ENCODE results near the gene DNAJB1. TPM values are rescaled to one million over a fixed set of nuclear protein-coding genes. Genes with fewer than 3 reads are reported as not detected.
"Not testable (repeated sequence)": the region's sequence is repeated elsewhere in the genome, so short reads cannot be mapped to it uniquely, and the experiment has no call there.

DNAJB1 gene
- total RNA-seq, 1 experiment from 2014 or later = 149 TPM

GRCh38 chr19:14542711-14543328 lies 24.6 kb upstream of the DNAJB1 start:
- ChIA-PET CTCF (interaction anchor here (0.7 kb wide), 1 partner anchor 11 kb away, joined by 5 read pairs; no protein-coding TSS in a partner anchor), POLR2A (no interaction called here)
- intact Hi-C loops (cut with micrococcal nuclease; ENCODE audit: unreplicated experiment) = no loop called here
- no peak overlapping the region for H3K27ac ChIP-seq (ENCODE audit: low read length)
- H3K27me3 ChIP-seq (ENCODE audit: control insufficient read depth, insufficient read depth, low read length) = no peaks in the 10 kb centered on the region
- TF ChIP-seq REST (IDR thresholded peaks at IDR 0.05; ENCODE audit: insufficient read depth in 1 of 2, low read depth in 2 of 2, low read length in 1 of 2) = no peak
- TF ChIP-seq TCF7L2 (IDR thresholded peaks at IDR 0.05; ENCODE audit: low read depth, low read length) = no peak
- no peak for TF ChIP-seq CTCF (IDR thresholded peaks at IDR 0.05)
- TF ChIP-seq POLR2AphosphoS5 (IDR thresholded peaks at IDR 0.05; ENCODE audit: low read depth, low read length) = no peak
- no peak for TF ChIP-seq SIN3A (IDR thresholded peaks at IDR 0.05; ENCODE audit: borderline replicate concordance, insufficient read depth, low read depth, low read length)
- no peak overlapping the region for H3K4me3 ChIP-seq (ENCODE audit: low read depth in 2 of 2, low read length in 2 of 2)
- no peaks in the 10 kb centered on the region for H3K36me3 ChIP-seq (ENCODE audit: control insufficient read depth, insufficient read depth, low read length)
- in situ Hi-C loops (cut with HindIII; ENCODE audit: low pct_unique_long_range_greater_than_20kb, low sequenced_read_pairs) = no loop called here
- no peak for DNase-seq (ENCODE audit: low read depth, low spot score)
- ATAC-seq = no peak
- peaks cover 4% of the 10 kb centered on the region; the same call in 1 of the 2 replicates for H3K4me1 ChIP-seq (ENCODE audit: control insufficient read depth, insufficient read depth, low read length)
- no TSS peak for BruUV-seq (replicated peaks)
- no peaks in the 10 kb centered on the region for H3K9me3 ChIP-seq (ENCODE audit: control insufficient read depth, insufficient read depth, low read depth, low read length)

- CTCF ChIA-PET = interaction anchor here (0.7 kb wide), 1 partner anchor 12 kb away, joined by 5 read pairs; no protein-coding TSS in a partner anchor
- BruUV-seq (replicated peaks); H3K36me3 ChIP-seq (ENCODE audit: control insufficient read depth, insufficient read depth, low read length); H3K27ac ChIP-seq (ENCODE audit: low read length); H3K27me3 ChIP-seq (ENCODE audit: control insufficient read depth, insufficient read depth, low read length); in situ Hi-C loops (cut with HindIII; ENCODE audit: low pct_unique_long_range_greater_than_20kb, low sequenced_read_pairs); ATAC-seq; H3K4me1 ChIP-seq (ENCODE audit: control insufficient read depth, insufficient read depth, low read length); POLR2A ChIA-PET; intact Hi-C loops (cut with micrococcal nuclease; ENCODE audit: unreplicated experiment); H3K4me3 ChIP-seq (ENCODE audit: low read depth in 2 of 2, low read length in 2 of 2); DNase-seq (ENCODE audit: low read depth, low spot score); H3K9me3 ChIP-seq (ENCODE audit: control insufficient read depth, insufficient read depth, low read depth, low read length): not testable (repeated sequence)
These were observed 23.8 kb upstream of the DNAJB1 start for GRCh38 chr19:14541979-14542378.

DNA sequence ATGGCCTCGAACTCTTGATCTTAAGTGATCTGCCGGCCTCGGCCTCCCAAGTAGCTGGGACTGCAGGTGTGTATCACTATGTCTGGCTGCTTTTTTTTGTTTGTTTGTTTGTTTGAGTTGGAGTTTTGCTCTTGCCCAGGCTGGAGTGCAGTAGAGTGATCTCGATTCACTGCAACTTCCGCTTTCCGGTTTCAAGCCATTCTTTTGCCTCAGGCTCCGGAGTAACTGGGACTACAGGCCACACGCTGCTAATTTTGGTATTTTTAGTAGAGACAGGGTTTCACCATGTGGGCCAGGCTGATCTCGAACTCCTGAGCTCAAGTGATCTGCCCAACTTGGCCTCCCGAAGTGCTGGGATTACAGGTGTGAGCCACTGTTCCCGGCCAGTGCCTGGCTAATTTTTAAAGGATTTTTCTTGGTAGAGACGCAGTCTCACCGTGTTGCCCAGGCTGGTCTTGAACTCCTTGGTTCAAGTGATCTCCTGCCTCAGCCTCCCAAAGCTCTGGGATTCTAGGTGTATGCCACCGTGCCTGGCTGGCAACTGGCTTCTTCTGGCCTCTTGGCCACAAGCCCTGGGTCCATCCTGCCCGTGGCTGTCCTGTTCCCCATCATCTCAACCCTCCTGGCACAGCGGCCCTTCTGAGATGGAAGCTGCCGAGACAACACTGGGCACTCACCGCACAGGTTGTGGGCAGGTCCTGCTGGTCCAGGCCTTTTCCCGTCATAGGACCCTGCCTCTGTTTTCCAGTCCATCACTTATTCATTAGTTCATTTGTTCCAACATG lies 22.7 kb upstream of the DNAJB1 start:
- in situ Hi-C loops (cut with HindIII; ENCODE audit: low pct_unique_long_range_greater_than_20kb, low sequenced_read_pairs) (no loop called here), intact Hi-C loops (cut with micrococcal nuclease; ENCODE audit: unreplicated experiment) (no loop called here)
- Histone ChIP-seq H3K9me3 (ENCODE audit: control insufficient read depth, insufficient read depth, low read depth, low read length) (no peaks in the 10 kb centered on the region), H3K4me1 (ENCODE audit: control insufficient read depth, insufficient read depth, low read length) (peaks cover 8% of the 10 kb centered on the region), H3K27ac (ENCODE audit: low read length) (no peak overlapping the region), H3K27me3 (ENCODE audit: control insufficient read depth, insufficient read depth, low read length) (no peaks in the 10 kb centered on the region), H3K4me3 (ENCODE audit: low read depth in 2 of 2, low read length in 2 of 2) (no peak overlapping the region), H3K36me3 (ENCODE audit: control insufficient read depth, insufficient read depth, low read length) (no peaks in the 10 kb centered on the region)
- ChIA-PET POLR2A (no interaction called here), CTCF (interaction anchor here (0.5 kb wide), 1 partner anchor 406 kb away, joined by 3 read pairs; no protein-coding TSS in a partner anchor)
- no peak for DNase-seq (ENCODE audit: low read depth, low spot score)
- TF ChIP-seq CTCF (IDR thresholded peaks at IDR 0.05) (no peak), TCF7L2 (IDR thresholded peaks at IDR 0.05; ENCODE audit: low read depth, low read length) (no peak), POLR2AphosphoS5 (IDR thresholded peaks at IDR 0.05; ENCODE audit: low read depth, low read length) (no peak), REST (IDR thresholded peaks at IDR 0.05; ENCODE audit: insufficient read depth in 1 of 2, low read depth in 2 of 2, low read length in 1 of 2) (no peak), SIN3A (IDR thresholded peaks at IDR 0.05; ENCODE audit: borderline replicate concordance, insufficient read depth, low read depth, low read length) (no peak)
- ATAC-seq = no peak
- BruUV-seq (replicated peaks) = no TSS peak

Measured in Panc1 (cell line).